Measurements from ENCODE around the gene DRAM1.

Gene DRAM1

DNA sequence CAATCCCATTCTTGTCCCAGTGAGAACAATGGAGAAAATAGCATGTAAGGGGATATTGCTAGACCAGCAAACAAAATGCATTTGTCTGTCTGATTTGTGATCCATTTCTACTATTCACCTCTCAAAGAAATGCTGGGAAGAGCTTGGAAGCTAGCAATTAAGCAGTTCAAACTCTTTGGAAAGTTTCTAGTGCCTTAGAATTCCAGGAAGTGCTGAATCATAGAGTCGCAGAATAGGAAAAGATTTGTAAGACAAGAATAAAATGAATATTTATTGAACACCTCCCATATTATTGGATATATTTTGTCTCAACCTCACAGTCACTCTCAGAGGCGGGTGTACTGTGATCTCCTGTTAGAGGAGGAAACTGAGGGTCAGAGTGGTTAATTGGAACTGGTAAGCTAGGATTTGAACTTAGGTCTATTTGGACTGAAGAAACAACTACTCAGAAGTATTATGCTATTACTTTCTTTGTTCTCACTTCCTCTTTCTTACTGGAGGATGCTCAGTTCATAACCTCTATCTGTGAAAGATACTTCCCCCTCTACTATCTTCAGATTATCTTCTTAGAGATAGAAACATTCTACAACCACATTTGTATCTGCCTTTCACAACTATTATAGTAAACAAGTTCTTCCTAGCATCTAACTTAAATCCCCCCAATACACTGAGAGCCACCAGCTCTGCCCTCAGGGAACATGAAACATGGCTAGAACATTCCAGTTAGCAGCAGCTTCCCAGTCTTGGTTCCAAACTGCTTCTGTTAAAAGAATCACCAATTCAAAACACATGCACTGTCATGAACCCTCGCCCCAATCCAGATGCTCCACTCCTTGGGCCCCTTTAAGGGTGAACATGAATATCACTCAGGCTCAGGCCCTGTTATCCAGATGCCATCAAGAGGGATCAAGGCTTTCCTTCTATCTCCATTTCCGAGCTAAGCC lies 64.2 kb downstream of the DRAM1 start:
- no peak for DNase-seq (ENCODE audit: low spot score)

DNA sequence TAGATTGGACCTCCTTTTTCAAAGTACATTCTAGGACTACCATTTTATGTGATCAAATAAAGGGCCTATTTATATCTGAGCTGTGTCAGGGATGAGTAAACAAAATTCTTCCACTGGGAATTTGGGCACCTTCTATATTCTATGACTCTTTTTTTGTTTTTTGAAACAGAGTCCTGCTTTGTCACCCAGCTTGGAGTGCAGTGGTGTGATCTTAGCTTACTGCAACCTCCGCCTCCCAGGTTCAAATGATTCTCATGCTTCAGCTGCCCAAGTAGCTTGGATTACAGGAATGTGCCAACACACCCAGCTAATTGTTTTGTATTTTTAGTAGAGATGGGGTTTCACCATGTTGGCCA lies 64.8 kb downstream of the DRAM1 start:
- no peak for DNase-seq (ENCODE audit: low spot score)

DNA sequence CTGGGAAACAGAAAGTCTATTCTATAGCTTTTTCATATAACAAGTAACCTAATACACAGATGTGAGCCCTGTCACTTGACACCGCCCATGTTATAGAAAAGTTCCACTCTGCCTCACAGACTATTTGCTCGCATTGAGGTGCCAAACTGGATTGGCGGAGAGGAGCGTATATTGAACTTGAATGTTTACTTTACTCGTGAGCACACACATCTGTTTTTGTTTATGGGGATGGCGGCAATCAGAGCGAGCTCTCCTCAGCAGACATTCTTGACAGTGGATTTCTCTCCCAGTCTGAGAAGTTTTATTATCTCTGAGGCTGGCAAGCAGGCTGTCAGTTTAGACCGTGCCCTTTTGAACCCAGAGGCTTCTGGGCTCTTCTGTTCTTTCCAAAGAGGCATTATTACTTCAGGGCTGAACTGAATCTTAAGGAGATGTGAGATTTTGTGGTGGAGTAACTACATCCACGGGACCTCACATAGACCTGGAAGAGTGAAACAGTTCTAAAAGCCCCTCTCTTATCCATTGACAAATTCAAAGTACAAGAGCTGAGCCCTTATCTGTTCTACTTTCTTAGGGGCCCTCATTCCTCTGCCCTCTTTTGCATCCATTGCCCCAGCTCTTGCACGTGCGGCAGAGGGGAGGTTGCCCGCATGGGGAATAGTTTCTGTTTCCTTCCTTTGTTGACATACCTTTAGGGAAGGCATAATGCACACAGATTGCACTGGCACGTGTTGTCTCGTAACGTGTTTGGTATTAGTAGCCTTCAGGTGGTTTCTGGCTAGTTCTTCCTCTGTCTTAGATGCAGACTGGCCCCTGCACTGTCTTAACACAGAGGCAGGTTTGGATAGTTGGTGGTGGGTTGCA lies 68.2 kb downstream of the DRAM1 start:
- DNase-seq (ENCODE audit: low spot score), result no peak

DNA sequence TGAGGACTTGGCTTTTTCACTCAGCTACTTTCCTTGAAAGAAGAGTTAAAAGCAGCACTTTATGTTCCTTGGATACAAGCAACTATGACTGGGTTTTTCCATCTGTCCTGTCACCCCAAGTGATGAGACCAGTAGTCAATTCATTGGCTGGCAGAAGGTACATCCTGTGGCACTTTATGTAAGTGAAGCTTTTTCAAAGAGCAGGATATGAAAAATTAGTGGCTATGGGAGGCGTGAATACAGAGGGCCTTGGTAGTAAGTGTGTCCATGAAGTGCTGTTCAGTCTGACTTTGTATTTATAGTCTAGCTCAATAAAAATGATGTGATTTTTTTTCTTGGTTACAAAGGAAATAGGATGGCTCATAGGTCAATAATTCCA lies 68.8 kb downstream of the DRAM1 start:
- no peak for DNase-seq (ENCODE audit: low spot score)

DNA sequence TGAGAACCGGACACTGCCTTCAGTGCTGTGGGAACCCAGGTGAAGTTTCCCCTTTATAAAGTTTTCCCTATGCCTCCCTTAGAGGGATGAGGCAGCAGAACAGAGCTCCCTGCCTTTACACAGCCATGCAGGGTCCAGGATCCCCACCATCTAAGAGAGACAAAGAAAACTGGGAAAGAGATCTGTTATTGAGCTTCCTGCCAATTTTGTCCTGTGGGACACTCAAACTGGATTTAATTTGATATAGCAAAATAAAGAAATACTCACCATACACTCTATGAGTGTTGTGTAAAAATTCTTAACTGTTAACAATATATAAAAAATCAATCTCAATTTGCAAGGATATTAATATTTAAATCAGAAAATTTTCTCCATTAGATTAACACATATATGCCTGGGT lies 69.9 kb downstream of the DRAM1 start:
- DNase-seq (ENCODE audit: low spot score), result no peak

DNA sequence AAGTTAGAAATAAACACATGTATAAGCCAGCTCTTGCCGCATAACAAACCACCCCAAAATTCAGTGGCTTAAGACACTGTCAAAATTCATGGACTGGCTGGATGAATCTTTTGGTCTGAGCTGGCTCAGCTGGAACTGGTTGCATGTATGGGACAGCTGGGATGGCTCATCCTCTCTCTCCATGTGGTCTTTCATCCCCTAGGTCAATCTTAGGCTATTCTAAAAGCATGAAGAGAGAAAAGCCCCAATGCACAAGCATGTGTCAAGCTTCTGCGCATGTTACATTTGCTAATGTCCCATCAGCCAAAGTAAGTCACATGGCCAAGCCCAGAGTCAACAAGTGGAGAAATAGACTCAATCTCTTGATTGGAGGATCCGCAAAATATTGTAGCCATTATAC lies 71.0 kb downstream of the DRAM1 start:
- no peak for DNase-seq (ENCODE audit: low spot score)

DNA sequence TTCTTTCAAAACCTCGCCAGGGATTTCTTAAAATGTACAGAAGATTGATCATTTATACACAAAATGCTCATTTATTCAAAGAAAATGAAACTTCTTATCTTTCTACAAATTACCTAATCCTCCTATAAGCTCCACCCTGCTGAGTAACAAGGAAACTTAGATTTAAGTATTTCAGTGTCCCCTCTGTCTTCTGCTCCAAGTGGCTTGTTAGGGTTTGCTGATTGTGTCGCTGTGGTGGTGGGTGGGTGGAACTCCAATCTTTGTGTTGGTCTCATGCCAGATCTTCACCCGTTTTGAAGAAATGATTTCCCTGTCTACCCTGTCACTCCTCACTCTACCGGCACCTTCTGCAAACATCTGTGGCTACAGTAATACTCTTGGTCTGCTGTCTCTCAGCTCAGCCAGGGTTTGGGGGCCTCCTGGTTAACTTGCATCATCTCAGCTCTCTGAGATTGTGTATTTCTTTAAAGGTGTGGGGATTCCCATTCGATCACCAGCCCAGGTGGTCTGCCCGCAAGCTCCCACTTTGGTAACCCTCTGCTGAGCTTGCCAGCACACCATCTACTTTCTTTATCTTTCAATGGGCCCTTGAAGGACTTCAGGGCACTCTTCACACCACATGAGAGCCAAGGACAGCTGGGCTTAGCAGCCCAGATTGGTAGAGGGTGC lies 73.8 kb downstream of the DRAM1 start:
- no peak for DNase-seq (ENCODE audit: low spot score)

DNA sequence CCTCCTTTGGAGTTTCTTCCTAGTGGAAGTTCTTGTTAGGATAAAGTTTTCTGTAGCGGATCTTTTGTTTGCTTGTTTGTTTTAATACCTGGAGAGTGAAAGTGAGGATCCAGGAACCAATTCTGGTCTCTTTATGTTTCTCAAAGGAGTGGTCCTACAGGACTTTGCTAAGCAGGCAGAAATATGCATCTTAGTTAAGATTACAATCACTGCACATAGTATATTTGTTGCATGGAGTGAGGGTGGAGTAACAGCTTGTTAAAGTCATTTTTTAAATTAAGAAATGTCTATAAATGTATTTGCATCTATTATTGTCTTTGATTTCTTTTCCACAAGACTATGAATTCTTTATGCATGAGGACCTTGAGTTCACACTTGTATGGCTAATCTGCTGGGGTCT lies 76.7 kb downstream of the DRAM1 start:
- DNase-seq (ENCODE audit: low spot score), result no peak

DNA sequence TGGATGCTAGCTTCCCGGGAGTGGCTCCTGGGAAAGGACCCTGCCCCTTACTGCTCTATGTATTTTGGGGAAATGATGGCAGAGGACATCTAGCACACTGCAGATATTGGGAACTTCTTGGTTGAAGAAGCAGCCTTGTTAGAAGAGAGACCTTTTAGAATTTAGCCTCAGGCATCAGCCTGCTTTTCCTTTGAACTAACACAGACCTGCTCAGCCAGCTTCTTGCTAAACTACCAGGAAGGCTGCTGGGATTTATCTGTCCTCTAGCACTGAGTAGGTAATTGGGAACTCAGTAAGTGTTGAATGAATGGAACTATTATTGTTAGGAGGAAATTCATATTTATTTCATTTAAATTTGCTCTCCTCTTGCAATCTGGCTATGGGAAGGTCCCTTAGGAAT lies 77.3 kb downstream of the DRAM1 start:
- no peak for DNase-seq (ENCODE audit: low spot score)

DNA sequence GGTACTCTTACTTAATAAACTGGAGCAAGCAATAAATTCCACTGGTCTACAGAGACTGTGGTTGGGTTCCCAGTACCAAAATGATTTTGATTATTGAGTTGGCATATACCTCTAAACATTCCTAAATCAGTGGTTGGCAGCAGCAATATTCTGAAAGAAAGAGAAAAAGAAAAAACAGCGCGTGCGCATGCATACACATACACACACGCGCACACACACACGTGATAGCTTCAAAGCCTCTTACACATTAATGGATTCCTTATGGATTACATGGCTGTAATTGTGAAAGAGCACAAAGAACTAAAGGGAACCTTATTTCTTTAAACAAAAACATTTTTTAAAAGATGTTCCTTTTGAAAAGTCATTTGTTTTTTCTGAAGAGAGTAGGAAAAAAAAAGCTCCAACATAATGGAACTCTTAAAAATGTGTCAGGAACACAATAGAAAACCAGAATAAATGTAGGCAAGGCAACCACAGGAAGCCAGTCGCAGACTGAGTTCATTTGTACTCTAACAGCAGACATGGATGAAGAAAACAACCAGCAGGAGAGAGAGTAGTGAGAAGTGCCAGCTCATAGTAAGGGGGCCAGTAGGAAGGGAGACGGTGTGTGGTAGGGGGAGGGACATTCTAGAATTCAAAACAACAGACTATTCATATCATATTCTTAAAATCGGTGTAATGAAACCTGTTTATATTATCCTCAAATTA lies 80.0 kb downstream of the DRAM1 start:
- DNase-seq (ENCODE audit: low spot score), result no peak

DNA sequence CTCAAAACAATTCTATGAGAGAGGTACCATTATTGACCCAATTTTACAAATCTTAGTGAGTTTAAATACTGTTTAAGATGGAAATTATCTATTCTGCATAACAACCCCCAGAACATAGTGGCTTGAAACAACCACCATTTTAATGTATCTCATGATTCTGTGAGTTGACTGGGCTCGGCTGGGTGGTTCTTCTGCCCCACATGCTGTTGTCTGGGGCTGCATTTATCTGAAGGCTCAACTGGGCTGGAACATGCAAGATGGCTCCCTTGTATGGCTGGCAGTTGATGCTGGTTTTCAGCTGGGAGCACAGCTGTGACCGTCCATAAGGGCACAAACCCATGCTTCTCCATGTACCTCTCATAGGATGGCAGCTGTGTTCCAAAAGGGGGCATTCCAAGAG lies 82.2 kb downstream of the DRAM1 start:
- no peak for DNase-seq (ENCODE audit: low spot score)

DNA sequence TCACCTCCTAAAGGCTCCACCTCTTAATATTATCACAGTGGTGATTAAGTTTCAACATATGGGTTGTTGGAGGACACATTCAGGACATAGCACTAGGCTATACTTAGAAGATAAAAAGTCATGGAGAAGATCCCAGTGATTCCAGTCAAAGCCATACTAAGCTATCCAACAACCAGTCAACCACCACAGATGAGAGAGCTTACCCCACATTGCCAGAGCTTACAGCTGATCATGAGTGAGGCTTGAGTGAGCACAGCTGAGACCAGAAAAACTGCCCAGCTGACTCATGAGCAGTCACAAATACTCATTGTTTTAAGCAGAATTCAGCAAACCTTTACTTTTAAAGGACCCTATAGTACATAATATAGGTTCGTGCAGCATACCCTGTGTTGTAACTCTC lies 85.1 kb downstream of the DRAM1 start:
- peak; percentile 65 for DNase-seq (ENCODE audit: low spot score)

DNA sequence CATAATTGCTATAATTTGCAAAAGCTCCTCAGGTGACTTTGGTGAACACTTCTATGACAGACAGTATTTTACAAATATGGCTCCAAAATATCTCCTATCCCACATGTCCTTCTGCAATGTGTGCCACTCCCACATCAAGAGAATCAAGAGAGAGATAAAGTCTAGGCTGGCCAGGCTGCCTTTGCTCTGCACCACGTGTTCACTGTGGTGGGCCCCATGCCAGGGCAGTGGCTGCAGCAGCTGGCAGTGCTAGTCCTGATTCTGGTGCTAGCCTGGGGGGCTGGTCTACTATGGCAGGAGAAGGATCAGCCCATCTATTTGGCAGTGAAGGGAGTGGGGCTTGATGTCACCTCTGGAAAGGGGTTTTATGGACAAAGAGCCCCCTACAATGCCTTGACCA lies 86.3 kb downstream of the DRAM1 start:
- DNase-seq (ENCODE audit: low spot score), result no peak

DNA sequence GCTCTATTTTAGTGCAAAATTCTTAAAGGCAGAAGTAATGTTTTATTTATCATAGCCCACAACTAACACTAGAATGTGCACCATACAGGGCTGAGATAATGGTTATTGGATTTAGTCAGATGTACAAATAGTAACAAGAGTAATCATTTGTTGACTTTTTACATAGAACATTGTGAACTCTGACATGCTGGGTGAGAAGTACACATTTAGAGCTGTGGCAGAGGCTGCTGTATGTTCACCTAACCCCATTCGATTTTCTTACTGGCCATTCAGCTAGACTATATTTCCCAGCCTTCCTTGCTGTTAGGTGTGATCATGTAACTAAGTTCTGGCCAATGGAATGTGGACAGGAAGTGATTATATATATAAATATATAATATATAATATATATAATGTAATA lies 89.1 kb downstream of the DRAM1 start:
- no peak for DNase-seq (ENCODE audit: low spot score)

DNA sequence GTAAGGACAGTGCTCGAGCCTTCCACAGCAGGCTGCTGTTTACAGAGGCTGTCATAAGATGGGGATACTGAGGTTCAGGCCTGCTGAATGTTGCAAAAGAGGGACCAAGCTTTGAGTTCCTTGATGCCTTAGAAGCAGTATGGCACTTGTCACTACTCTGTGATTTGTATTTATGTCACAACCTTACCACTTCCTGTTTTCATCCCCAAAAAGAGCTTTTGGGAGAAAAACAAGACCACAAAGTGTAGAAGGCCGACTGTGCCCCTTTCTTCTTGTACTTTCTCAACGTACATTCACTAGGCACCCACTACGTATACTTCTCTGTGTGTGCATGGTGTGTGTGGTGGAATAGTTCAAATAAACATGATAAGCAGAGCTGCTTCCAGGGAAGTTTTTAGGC lies 90.1 kb downstream of the DRAM1 start:
- no peak for DNase-seq (ENCODE audit: low spot score)

DNA sequence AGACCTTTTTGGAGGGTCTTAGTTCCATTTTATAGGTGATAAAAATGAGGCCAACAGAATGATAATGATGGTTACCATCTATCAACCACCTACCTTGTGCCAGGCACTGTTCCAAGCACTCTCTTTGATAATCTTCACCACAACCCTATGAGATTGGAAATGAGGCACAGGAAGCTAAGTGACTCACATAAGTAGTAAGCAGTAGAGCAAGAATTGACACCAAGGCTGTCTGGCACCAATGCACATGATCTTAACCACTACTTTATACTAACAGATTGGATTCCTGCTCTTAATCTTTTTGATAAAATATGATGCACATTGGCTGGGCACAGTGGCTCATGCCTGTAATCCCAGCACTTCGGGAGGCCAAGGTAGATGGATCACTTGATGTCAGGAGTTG lies 91.4 kb downstream of the DRAM1 start:
- DNase-seq (ENCODE audit: low spot score), result no peak

All from kidney tubule cell (primary cell).